GM18868 (cell line): ENCODE data around the gene SH2B3.

Experiments used
- ATAC-seq: cut with Tn5 transposase; IDR thresholded peaks from one replicate; pipeline ENCODE4 v1.9.1; 2021; ENCODE audit warnings: mild to moderate bottlenecking, moderate library complexity; ENCODE audit not compliant: unreplicated experiment

Gene SH2B3

DNA sequence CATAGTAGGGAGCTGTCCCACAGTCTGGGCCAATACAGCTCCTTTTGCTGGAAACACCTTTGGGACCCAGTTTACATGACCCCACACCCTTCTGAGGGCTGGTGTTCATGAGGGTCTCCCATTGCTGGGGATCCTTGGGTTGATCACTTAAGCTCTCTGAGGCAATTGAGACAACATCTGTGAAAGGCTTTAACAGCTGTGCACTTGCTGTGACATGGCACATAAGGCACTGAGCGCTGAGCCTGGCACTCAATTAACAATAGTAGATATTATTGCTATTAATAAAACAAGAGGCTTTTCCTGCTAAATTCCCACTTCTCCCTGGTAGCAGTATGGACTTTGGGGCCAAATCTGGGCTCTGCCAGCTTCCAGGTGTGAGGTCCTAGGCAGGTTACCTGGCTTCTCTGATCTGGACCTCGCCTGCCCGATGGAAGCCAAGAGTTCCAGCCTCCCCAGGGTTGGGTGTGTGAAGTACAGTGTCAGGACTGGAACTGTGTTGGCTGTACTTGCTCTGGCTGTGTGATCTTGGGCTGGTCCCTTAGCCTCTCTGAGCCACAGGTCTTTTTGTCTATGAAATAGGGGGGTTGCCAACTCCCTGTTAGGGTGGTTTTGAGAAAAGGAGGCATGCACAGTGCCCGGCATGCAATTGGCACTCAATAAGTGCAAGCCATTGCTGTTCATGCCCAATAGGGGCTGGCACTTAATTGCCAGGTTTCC is 3.1 kb downstream of the SH2B3 start:
- ATAC-seq: no peak

DNA sequence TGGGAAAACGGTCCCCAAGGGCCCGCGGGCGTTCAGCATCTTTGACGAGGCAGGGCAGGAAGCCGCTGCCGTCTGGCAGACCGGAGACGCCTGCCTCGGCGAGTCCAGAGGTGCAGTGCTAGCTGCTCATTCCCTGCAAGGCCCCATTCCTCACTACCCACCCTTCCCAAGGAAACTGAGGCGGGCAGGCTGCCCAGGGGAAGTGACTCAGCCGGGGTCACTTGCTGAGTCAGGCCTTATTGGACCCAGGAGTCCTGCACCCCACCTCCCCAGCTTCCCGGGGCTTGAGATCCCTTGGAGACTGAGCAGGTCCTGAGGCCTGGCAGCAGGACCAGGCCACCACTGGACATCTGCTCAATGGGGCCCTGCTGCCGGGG is 3.7 kb downstream of the SH2B3 start:
- ATAC-seq: no peak

DNA sequence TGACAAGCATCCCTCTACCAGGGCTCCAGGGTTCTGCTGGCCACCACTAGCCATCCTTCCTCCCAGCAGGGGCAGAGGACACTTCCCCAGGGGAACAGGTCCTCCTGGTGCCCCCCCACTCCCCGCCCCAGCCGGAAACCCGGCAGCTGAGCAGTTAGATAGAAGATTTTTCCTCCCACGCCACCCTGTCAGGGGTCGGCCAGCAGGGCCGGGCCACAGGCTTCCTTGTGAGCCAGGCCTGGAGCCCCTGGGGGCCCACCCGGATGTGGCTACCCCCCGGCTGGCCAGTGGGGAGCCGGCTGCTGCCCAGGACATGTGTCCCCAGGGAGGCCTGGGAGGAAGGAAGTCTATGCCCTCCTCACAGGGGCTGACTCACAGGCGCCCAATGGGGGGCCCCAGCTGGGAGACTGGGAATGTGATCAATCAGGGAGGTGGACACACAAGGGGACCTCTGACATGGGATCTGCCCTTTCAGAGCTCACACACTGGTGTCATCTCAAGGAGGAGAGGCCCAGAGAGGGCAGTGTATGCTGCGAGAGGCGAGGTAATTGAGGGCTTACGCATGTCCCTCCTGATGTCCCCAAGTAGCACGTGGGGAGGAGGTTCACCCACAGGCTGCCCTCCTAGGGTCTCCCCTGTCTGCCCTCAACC is 4.2 kb downstream of the SH2B3 start:
- ATAC-seq: no peak

DNA sequence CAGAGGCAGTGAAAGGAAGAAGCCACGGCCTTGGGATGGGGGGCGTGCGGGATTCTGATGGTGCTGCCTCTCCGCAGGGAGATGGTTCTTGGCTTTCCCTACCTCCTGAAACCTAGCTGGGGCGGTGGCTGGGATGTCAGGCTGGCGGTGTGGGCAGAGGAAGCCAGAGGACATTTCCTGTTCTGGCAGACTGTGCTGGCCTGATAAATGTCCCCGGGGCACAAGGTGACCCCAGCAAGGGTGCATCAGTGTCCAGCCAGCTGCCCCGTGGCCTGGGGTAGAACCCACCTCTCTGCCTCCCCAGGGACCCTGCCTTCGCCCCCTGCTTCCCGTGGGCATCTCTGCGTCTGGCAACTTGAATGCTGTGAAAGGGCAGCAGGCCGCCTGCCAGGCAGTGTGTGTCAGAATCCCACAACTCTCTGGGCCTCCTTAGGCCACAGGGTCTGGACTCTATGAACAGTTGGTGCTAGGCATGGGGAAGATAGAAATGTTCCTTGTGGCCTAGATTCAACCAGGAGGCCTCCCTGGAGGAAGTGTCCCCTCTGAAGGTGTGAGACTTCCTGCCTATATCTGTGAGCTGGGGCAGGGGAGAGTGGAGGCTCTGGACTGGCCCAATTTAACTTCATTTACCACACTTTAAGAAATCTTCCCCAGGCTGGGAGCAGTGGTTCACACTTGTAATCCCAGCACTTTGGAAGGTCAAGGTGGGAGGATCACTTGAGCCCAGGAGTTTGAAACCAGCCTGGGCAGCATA is 4.9 kb downstream of the SH2B3 start:
- no peak for ATAC-seq

DNA sequence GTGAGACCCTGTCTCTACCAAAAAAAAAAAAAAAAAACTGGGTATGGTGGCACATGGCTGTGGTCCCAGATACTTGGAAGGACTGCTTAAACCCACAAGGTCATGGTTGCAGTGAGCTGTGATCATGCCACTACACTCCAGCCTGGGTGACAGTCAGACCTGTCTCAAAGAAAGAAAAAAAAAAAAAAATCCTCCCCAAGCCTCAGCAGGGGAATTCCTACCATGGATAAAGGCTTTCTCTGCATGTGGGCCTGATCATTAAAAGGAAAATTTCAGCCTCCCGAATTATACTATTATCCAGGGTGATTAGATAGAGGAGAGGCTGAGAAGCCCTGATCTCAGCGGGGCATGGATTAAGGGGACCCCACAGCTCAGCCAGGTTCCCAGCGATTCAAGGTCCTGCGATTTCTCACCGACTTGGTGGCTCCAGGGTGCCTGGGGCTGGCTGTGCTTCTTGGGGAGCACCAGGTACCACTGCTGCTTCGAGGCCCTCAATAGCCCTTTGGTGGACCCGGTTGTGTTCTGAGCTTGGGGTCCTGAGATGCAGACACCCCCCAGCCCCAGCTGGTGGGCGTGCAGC is 5.6 kb downstream of the SH2B3 start:
- ATAC-seq: no peak

DNA sequence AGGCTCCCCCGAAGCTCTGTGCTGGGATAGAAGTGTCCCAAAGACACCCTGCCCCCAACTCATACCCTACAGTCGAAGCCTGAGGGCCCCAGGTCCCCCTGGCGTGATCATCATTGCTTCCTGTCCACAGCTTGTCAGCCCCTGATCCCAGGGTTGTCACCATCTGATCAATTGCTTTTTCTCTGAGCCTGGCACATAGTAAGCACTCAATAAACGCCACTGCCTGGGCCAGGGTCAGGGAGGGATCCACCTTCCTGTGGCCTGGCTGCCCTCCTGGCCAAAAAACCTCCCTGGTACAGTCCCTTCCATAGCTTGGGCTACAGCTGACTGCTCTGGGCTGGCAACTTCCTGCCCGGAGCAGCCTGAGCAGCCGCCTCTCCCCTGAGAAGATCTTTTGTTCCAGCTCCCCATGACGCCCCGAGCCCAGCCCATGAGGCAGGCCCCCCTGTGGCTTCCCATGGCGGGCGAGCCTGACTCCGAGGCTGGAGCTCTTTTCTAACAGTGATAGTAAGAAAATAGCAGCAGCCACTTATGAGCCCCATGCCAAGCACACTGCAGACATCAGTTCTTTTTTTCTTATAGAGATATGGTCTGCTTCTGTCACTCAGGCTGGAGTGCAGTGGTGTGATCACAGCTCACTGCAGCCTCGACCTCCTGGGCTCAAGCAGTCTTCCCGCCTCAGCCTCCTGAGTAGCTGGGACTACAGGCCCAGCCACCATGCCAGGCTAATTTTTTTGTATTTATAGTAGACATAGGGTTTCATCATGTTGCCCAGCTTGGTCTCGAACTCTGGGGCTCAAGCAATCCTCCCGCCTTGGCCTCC is 6.5 kb downstream of the SH2B3 start:
- no peak for ATAC-seq

DNA sequence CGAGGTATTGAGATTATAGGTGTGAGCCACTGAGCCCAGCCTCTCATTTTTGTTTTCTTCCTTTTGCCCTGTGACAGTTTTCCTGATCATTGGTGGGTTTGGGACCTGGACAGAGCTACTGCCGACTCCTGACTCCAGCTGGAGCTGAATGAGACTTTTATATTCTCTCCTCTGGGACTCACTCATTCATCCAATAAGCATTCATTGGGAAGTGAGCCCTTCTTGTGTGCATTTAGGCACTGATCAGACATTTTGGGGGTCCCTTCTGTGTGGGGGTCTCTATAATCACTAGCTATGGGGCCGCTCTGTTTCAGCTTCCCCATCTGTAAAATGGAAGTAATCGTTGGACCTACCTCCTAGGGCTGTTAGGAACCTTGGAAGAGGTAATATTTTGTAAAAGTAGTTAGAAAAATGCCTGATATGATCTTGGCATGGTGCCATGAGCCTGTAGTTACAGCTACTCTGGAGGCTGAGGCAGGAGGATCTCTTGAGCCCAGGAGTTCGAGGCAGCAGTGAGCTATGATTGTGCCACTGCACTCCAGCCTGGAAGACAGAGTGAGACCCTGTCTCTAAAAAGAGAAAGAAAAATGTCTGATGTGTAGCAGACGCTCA is 7.2 kb downstream of the SH2B3 start:
- ATAC-seq: no peak

DNA sequence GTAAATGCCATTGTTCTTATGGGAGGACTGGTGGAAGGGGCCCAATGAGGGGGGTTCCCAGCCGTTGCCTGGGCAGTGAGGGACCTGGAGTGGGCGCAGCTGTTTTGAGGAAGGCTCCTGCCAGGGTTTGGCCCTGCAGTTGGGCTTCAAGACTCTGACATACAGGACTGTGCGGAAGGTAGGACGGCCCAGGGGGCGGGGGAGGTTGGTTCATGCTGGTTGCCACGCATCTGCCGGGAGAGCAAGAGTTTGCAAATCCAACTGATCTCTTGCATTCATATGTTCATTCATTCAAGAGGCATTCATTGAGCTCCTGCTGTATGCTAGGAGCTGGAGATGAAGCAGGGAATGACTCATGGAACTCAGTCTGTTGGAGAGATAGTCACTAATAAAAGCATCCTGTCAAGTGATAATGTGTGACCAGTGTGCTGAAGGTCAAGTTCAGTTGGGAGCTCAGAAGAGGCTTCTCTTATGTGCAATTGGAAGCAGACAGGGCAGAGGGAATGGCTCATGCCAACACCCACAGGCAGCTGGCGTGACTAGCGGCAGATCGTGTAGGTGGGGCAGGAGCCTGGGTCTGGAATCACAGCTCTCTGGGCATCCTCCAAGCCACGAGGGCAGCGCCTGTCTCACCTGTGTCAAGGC is 7.8 kb downstream of the SH2B3 start:
- no peak for ATAC-seq

DNA sequence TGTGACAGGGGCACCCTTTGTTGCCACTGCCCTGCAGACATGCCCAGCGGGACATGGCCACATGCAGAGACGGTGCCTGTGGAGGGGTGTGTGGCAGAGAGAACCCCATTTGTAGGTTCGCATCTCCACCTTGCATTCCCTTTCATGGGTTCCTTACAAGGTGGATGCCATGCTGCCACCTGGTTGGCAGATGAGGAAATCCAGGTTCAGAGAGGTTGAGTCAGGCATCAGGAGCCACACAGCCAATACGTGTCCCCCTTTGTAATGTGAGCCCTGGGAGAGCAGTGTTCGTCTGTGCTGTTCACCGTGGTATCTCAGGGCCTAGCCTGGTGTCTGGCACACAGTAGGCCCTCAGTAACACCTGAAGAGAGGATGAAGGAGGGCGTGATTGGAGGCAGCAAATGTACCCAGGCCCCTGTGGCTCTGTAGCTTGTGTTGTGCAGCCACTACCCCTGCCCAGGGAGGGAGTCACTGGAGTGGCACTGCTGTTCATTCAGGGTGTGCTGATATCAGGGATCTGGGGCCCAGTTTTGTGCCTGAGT is 9.1 kb downstream of the SH2B3 start:
- no peak for ATAC-seq

DNA sequence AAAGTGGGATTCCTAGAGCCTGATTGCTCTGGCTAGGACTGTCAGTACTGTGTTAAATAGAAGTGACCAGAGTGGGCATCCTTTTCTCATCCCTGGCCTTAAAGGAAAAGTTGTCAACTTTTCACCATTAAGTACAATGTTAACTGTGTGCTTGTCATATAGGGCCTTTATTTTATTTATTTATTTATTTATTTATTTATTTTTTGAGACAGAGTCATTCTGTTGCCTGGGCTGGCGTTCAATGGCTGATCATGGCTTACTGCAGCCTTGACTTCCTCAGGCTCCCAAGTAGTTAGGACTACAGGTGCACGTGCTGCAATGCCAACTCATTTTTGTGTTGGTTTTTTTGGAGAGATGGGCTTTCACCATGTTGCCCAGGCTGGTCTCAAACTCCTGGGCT is 11.6 kb downstream of the SH2B3 start:
- no peak for ATAC-seq

DNA sequence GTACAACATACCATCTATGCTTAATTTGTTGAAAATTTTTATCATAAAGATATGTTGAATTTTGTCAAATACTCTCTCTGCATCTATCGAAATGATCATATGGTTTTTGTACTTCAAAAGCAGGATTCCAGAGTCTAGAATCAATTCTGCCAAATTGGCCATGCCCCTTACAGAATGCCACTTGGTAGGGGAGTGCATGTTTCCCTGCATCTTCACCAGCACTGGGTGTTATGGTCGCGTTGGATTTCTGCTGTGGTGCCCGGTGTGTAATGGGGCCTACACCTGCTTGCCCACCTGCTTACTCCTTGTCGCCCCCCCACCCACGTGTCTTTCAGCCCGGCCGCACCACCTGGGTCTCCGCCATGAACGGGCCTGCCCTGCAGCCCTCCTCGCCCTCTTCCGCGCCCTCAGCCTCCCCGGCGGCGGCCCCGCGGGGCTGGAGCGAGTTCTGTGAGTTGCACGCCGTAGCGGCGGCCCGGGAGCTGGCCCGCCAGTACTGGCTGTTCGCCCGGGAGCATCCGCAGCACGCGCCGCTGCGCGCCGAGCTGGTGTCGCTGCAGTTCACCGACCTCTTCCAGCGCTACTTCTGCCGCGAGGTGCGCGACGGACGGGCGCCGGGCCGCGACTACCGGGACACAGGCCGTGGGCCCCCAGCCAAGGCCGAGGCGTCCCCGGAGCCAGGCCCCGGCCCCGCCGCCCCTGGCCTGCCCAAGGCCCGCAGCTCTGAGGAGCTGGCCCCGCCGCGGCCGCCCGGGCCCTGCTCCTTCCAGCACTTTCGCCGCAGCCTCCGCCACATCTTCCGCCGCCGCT is 12.3 kb downstream of the SH2B3 start:
- no peak for ATAC-seq

DNA sequence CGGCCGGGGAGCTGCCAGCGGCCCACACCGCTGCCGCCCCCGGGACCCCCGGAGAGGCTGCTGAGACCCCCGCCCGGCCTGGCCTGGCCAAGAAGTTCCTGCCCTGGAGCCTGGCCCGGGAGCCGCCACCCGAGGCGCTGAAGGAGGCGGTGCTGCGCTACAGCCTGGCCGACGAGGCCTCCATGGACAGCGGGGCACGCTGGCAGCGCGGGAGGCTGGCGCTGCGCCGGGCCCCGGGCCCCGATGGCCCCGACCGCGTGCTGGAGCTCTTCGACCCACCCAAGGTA is 12.8 kb downstream of the SH2B3 start:
- no peak for ATAC-seq

DNA sequence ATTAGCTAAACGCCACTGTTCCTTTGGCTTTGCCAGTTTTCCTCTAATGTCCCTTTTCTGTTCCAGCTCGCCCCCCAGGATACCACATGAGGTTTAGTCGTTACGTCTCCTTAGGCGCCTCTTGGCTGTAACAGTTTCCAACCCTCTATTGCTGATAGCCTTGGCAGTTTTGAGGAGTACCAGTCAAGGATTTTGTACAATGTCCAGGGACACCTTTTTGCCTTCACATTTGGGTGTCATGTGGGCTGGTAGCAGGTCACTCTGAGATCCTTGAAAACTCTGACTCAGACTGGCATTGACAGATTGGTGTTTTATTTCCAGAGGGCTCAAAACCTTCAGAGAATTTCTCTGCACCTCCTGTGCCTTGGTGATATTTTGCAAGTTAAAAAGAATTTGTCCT is 14.1 kb downstream of the SH2B3 start:
- no peak for ATAC-seq

DNA sequence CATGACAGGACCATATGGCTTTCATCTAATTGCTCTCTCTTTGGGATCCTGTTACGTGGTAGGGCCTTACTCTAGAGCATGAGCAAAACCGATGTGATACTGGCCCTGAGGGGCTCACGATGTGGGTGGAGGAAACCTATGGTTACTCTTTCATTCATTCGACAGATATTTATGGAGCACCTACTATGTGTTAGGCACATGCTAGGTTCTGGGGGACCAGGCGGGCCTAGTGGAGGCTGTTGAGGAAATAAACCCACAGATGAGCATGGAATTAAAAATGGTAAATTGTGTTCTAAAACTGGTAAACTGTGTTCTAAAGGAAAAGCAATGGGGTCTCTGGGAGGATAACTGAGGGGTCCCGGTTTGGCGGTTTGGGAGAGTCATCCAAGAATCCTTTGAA is 14.8 kb downstream of the SH2B3 start:
- ATAC-seq: no peak

DNA sequence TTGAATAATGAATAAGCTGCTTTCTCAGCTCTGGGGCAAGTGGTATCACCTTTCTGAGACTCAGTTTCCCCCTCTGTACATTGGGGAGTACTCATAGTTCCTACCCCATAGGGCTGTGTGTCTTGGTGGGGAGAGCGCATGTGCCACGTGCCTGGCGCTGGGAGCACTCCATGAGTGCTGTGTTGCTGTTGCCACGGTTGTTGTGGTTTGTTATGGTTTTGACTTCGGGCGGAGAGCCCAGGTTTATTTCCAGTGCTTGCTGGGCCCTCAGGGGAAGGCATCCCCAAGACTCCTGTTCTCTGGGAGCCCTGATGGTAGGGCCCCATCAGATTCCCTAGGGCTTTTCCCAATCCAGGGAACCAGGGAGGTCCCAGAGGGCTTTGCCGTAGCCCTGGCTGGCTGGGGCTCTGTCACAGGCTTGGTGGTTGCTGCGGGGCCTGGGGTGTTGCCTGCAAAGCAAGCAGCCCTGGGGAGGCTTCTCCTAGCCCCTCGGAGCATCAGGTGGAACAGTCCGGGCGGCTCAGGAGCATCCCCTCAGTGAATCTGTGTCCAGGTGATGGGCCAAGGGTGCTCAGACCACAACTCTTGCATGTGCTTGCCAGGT is 18.6 kb downstream of the SH2B3 start:
- ATAC-seq: no peak

DNA sequence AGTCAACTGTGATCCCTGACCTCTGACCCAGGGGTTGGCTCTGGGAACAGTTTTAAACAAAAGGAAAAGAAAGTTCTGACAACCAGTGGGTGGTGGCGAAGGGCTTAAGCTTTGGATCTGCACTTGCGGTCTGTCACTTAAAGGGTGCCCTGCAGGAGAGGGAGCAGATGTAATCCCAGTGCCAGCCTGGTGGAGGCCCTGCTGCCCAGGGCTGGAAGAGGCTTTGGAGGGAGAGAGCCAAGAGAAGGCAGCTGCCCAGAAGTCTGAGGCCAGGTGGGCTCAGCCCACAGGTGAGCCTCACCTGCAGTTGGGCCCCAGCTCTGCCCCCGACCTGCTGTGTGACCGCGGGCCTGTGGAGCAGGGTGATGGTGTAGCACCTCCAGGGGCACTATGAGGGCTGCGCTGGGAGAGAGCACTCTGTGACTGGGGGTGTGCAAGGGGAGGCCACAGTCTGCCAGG is 19.1 kb downstream of the SH2B3 start:
- no peak for ATAC-seq

DNA sequence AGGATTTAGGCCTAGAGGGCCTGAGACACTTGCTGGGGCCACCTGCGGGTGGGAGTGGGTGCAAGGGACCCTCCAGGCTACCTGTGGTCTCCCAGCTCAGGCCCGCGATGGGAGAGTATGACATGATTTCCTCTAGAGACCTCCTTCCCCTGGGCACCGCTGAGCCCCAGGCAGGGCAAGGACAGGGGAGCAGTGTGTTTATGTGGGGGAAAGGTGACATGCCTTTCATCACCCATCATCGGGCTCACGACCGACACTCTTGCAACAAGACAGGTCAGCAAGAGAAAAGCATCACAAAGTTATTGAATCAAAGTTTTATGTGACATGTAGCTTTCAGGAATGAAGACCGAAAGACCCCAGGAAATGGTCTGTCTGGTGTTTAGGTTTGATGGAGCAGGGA is 19.9 kb downstream of the SH2B3 start:
- no peak for ATAC-seq

DNA sequence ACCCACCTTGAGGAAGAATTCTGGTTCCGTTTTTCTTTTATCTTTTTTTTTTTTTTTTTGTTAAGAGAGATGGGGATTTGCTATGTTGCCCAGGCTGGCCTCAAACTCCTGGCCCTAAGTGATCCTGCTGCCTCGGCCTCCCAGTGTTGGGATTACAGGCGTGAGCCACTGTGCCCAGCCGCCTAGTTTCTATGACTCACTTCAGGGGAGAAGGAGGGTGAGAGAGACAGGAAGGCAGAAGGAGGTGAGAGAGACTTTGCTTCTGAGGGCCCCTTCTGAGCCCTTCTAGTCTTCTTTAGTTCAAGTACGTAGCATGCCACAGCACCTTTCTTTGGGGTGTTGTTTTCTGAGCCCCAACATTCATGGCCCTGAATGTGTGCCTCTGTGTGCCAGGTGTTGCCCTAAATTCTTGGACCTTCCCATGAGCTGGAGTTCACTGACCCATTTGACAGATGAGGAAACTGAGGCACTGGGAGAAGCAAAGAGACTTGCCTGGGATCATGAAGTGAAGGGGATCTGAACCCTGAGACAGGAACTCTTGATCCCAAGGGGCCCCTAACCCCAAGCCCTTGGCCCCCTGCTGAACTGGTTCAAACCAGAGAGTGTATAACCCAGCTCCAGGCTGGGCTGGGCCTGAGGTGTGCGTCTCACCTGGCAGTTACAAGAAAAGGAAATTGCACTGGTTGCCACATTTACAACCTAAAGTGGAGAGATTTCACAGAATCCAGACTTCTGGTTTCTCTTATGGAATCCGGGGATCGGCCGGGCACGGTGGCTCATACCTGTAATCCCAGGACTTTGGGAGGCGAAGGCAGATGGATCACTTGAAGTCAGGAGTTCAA is 20.8 kb downstream of the SH2B3 start:
- ATAC-seq: no peak
